Middle frontal gyrus (tissue), 1 donor: ENCODE results near the gene SUN1.
"Not testable (repeated sequence)": the region's sequence is repeated elsewhere in the genome, so short reads cannot be mapped to it uniquely, and the experiment has no call there.

Source experiments
- DNase-seq: peaks from one replicate; pipeline ENCODE4 v3.0.0-alpha.2; 2015; ENCODE audit warnings: low spot score; ENCODE audit errors: extremely low spot score

Gene SUN1

GRCh38 chr7:903921-904755 lies 71.9 kb downstream of the SUN1 start:
- no peak for DNase-seq

GRCh38 chr7:904847-905246 lies 72.6 kb downstream of the SUN1 start:
- DNase-seq, result no peak

DNA sequence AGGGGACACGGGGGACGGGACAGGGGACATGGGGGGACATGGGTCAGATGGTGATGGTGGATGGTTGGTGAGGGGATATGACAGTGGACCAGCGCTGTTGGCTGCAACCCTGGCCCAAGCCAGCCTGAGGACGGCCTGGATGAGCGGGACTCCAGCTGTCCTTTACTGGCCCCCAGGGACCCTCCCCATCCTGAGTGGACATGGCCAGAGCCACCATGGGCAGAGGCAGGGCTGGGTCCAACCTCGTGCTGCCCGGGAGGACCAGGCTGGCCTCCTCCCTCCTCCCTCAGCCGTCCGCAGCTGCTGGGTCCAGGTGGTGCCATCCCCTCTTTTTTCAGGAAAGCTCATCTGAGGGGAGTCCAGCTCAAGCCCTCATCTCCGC lies 74.5 kb downstream of the SUN1 start:
- DNase-seq, result no peak

DNA sequence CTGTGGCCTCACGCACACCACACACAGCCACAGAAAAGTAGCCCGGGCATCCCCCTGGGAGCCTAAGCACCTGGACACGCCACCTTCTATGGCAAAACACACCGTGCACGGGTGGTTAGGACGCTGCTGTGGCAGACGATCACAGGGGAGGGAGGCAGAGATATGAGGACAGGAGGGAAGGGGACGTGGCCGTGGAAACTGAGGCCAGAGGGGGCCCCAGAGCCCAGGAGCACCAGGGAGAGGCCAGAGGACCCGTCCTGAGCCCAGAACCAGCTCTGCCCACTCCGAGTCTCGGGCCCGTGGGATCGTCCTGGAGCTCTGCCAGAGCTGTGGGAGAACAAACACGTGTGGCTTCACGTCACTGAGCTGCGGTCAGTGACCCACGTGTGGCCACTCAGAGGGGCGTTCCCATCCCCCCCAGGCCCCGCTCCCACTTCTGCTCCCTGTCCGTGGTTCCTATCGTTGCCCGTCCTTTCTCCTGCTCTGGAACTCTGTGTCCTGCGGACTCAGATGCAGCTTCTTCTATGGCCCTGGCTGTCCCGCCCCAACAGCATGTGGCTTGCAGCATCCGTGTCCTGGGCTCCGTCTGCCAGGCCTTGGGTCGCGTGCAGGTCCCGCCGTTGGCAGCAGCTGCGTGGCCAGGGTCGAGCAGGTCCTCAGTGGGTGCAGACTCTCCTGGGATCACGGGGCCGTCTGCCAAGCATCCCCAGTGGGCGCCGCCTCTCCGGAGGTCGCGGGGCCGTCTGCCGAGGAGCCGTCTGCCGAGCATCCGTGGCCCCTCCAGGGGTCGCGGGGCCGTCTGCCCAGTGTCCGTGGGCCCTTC lies 75.1 kb downstream of the SUN1 start:
- no peak for DNase-seq

GRCh38 chr7:908159-908581 lies 75.9 kb downstream of the SUN1 start:
- DNase-seq, result no peak

GRCh38 chr7:908591-909357 lies 76.5 kb downstream of the SUN1 start:
- not testable (repeated sequence) for DNase-seq

DNA sequence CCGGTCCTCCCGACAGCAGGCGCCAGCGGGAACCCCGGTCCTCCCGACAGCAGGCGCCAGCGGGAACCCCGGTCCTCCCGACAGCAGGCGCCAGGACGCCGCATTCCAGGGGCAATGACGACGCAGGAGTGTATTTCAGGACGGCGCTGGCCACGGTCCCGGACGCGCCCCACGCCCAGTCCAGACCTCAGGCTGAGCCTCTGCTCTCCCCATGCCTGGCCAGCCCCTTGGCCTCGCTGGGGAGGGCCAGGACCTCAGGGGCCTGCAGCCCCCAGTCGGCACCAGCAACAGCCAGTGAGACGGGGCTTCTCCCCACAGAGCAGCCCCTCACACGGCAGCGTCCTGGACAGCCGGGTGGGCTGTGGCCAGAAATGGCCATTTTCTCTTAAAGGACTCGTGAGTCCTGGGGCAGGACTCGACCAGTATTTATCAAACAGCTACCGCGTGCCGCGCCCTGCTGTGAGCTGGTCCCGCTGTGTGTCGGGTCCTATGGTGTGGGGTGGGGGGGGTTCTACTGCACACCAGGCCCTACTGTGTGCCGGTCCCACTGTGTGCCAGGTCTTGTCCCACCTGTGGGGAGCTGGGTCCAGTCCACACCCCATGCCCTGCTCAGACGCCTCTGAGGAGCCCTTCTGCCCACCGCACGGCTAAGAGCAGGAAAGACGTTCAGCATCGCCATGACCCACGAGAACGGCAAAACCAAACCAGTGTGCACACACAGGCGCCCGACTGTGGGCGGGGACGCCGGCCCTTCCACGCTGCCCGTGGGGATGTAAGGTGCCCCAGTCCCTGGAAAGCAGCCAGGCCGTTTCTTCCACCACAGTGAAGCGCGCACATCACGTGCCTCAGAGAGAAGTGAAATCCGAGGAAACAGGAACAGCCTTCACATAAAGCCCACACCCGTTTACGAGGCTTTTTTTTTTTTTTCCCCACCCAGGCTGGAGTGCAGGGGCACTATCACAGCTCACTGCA lies 77.4 kb downstream of the SUN1 start:
- DNase-seq, result no peak

DNA sequence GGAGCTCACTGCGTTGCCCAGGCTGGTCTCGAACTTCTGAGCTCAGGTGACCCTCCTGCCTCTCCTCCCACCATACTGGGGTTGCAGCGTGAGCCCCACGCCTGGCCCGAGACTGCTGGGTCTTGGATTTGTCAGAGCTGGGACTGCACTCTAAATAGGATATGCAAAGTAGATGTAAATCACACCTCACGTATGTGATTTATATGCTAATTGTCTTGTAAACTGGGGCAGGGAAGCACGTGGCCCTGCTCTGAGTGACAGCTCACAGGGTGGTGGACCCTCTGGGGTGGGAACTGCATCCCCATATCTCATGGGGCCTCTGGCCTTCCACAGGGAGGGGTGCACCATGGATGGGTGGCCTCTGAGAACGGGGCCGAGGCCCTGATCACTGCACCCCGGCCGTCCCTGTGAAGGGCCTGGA lies 78.2 kb downstream of the SUN1 start:
- no peak for DNase-seq

GRCh38 chr7:910931-911431 lies 78.7 kb downstream of the SUN1 start:
- no peak for DNase-seq

DNA sequence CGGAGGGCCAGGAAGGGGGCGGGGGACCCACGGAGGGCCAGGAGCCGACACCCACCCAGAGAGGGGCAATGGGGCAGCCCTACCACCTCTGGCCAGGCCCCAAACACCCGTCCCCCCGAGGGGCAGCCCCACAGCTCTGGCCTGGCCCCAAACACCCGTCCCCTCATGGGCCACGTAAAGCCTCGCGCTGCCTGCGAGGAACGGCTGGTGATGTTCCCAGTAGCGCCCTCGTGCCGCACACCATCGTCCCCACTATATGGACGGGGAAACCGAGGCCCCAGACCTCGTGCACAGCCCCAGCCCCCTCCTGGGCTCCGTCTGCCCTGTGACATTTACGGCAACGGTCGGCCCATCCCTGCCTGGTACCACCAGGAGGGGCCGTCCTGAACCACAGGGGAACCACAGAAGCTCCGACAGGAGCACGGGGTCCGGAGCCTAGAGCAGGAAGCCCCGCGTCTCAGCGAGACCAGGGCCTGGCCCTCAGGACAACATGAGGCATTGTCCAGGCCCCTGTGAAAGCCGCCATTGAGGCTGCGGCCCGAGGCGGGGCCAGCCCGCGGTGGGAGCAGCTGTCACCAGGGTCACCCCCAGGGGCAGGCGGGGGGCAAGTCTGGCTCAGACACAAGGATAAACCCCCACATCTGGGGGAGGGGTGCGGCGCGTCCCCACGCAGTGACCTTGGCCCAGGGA lies 79.7 kb downstream of the SUN1 start:
- no peak for DNase-seq

GRCh38 chr7:913736-914520 lies 81.7 kb downstream of the SUN1 start:
- DNase-seq, result no peak

DNA sequence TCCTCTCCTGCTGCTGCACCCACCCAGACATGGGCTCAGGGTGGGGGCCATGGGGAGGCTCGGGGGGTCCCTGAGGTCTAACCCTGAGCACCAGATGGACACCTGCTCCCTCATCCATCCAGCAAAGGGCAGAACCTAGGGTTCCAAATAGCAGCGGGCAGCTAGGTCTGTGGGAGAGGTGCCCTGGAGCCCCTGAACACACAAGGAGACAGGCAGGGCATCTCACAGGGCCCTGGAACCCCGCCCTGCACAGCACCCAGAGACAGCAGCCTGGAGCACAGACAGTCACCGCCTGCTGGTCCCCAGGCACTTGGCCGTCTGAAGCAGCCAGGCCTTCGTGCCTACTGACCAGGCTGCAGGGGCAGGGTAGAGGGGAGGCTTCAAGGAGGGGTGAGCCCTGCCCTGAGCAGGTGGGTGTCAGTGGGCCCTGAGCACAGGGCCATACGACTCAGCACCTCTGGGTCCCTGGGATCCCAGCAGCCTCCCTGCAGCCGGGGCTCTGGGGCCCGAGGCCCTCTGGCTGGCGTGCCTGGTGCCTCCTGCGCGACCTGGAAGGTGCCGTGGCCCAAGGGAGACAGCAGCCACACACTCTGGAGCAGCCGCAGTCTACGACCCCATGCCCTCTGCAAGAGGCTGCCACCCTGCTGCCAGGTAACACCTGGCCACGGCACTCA lies 82.4 kb downstream of the SUN1 start:
- no peak for DNase-seq

GRCh38 chr7:915291-916218 lies 83.3 kb downstream of the SUN1 start:
- no peak for DNase-seq

GRCh38 chr7:916291-916941 lies 84.1 kb downstream of the SUN1 start:
- no peak for DNase-seq

DNA sequence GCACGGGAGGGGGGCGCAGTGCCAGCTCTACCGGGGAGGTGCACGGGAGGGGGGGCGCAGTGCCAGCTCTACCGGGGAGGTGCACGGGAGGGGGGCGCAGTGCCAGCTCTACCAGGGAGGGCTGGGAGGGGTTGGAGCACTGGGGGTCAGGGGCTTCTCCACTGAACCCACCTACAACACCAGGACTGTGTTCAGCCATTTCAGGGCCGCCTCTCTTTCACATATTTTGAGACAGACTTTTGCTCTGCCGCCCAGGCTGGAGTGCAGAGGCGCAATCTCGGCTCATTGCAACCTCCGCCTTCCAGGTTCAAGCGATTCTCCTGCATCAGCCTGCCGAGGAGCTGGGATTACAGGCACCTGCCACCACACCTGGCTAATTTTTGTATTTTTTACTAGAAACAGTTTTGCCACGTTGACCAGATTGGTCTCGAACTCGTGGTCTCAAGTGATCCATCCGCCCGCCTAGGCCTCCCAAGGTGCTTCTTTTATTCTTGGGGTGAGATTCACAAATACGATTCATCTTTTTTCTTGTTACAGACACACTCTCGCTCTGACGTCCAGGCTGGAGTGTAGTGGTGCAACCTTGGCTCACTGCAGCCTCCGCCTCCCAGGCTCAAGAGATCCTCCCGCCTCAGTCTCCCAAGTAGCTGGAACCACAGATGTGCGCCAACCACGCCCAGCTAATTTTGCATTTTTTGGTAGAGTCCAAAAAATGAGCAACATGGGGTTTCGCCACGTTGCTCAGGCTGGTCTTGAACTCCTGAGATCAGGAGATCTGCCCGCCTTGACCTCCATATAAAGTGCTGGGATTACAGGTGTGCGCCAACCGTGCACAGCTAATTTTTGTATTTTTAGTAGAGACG lies 85.2 kb downstream of the SUN1 start:
- no peak for DNase-seq

- DNase-seq, result no peak
Measured at GRCh38 chr7:918118-918425, 85.8 kb downstream of the SUN1 start.
